ENCODE results near the gene RPL21. TPM values are rescaled to one million over a fixed set of nuclear protein-coding genes. Genes with fewer than 3 reads are reported as not detected.

Gene RPL21
- total RNA-seq, 1 experiment from 2014 or later = 552 TPM

- no peak overlapping the region for H3K4me2 ChIP-seq (ENCODE audit: low read length)
- H3K4me1 ChIP-seq (ENCODE audit: insufficient read depth, low read length) = peaks cover 23% of the 10 kb centered on the region
- no peak overlapping the region for H3K4me3 ChIP-seq (ENCODE audit: low read length)
- H3K9me2 ChIP-seq (replicated peaks; ENCODE audit: low read length) = no peaks in the 10 kb centered on the region
- no peak overlapping the region for H3K27ac ChIP-seq (ENCODE audit: low read length)
- H3K9ac ChIP-seq (ENCODE audit: low read length) = no peak overlapping the region
- H3K36me3 ChIP-seq (ENCODE audit: low read depth, low read length) = no peaks in the 10 kb centered on the region
- no peaks in the 10 kb centered on the region for H3F3A ChIP-seq (ENCODE audit: low read length, unreplicated experiment)
- TF ChIP-seq EZH2phosphoT487 (IDR thresholded peaks at IDR 0.05; ENCODE audit: borderline replicate concordance, low read length) = no peak
- TF ChIP-seq CTCF (conservative IDR thresholded peaks at IDR 0.05; ENCODE audit: low read depth, low read length) = no peak
- no peak for TF ChIP-seq EZH2 (IDR thresholded peaks at IDR 0.05; ENCODE audit: low read length, unreplicated experiment)
- ATAC-seq = no peak
- H2AFZ ChIP-seq (ENCODE audit: low read length) = no peak overlapping the region
- H3K79me2 ChIP-seq (ENCODE audit: low read length) = peaks cover 8% of the 10 kb centered on the region
- POLR2A ChIA-PET (ENCODE audit: unreplicated experiment) = interaction anchor here (0.5 kb wide), 1 partner anchor 163 kb away, joined by 5 read pairs; no protein-coding TSS in a partner anchor
- CTCF ChIA-PET = no interaction called here
- H4K20me1 ChIP-seq (ENCODE audit: low read length) = peaks cover 9% of the 10 kb centered on the region
- no TSS peak for BruUV-seq (replicated peaks)
- no peaks in the 10 kb centered on the region for H3K27me3 ChIP-seq (ENCODE audit: low read length)
- H3K9me3 ChIP-seq (ENCODE audit: low read length) = no peaks in the 10 kb centered on the region
- intact Hi-C loops (cut with micrococcal nuclease) = loop anchor here (5.0 kb wide), 2 partner anchors 83 to 232 kb away; no protein-coding TSS in a partner anchor
- no peak for DNase-seq
Measured at GRCh38 chr13:27274631-27275030, 23.3 kb downstream of the RPL21 start.

- no TSS peak for BruUV-seq (replicated peaks)
- no peaks in the 10 kb centered on the region for H3F3A ChIP-seq (ENCODE audit: low read length, unreplicated experiment)
- H3K27ac ChIP-seq (ENCODE audit: low read length) = no peak overlapping the region
- CTCF ChIA-PET = no interaction called here
- H3K9ac ChIP-seq (ENCODE audit: low read length) = no peak overlapping the region
- H2AFZ ChIP-seq (ENCODE audit: low read length) = no peak overlapping the region
- peaks cover 36% of the 10 kb centered on the region for H3K4me1 ChIP-seq (ENCODE audit: insufficient read depth, low read length)
- POLR2A ChIA-PET (ENCODE audit: unreplicated experiment) = no interaction called here
- intact Hi-C loops (cut with micrococcal nuclease) = no loop called here
- no peaks in the 10 kb centered on the region for H3K9me3 ChIP-seq (ENCODE audit: low read length)
- H4K20me1 ChIP-seq (ENCODE audit: low read length) = peaks cover 9% of the 10 kb centered on the region
- ATAC-seq (no peak), DNase-seq (no peak)
- no peak overlapping the region for H3K4me2 ChIP-seq (ENCODE audit: low read length)
- peaks cover 7% of the 10 kb centered on the region for H3K79me2 ChIP-seq (ENCODE audit: low read length)
- H3K36me3 ChIP-seq (ENCODE audit: low read depth, low read length) = no peaks in the 10 kb centered on the region
- H3K27me3 ChIP-seq (ENCODE audit: low read length) = no peaks in the 10 kb centered on the region
- no peaks in the 10 kb centered on the region for H3K9me2 ChIP-seq (replicated peaks; ENCODE audit: low read length)
- TF ChIP-seq EZH2 (IDR thresholded peaks at IDR 0.05; ENCODE audit: low read length, unreplicated experiment) (no peak), CTCF (conservative IDR thresholded peaks at IDR 0.05; ENCODE audit: low read depth, low read length) (no peak)
- no peak overlapping the region for H3K4me3 ChIP-seq (ENCODE audit: low read length)
Measured at GRCh38 chr13:27276188-27276587, 24.8 kb downstream of the RPL21 start.

GRCh38 chr13:27279506-27279905 lies 28.1 kb downstream of the RPL21 start:
- H3K4me2 ChIP-seq (ENCODE audit: low read length) = no peak overlapping the region
- no peaks in the 10 kb centered on the region for H3K9me2 ChIP-seq (replicated peaks; ENCODE audit: low read length)
- no peak overlapping the region for H3K9ac ChIP-seq (ENCODE audit: low read length)
- no peaks in the 10 kb centered on the region for H3K79me2 ChIP-seq (ENCODE audit: low read length)
- no peaks in the 10 kb centered on the region for H3K9me3 ChIP-seq (ENCODE audit: low read length)
- intact Hi-C loops (cut with micrococcal nuclease) = no loop called here
- ATAC-seq (no peak), DNase-seq (no peak)
- ChIA-PET POLR2A (ENCODE audit: unreplicated experiment) (no interaction called here), CTCF (no interaction called here)
- no peak for TF ChIP-seq EZH2 (IDR thresholded peaks at IDR 0.05; ENCODE audit: low read length, unreplicated experiment)
- TF ChIP-seq CTCF (conservative IDR thresholded peaks at IDR 0.05; ENCODE audit: low read depth, low read length) = no peak
- no peak for TF ChIP-seq EZH2phosphoT487 (IDR thresholded peaks at IDR 0.05; ENCODE audit: borderline replicate concordance, low read length)
- no peaks in the 10 kb centered on the region for H3K27me3 ChIP-seq (ENCODE audit: low read length)
- peaks cover 17% of the 10 kb centered on the region for H3K4me1 ChIP-seq (ENCODE audit: insufficient read depth, low read length)
- H2AFZ ChIP-seq (ENCODE audit: low read length) = no peak overlapping the region
- H3K4me3 ChIP-seq (ENCODE audit: low read length) = no peak overlapping the region
- H3K27ac ChIP-seq (ENCODE audit: low read length) = no peak overlapping the region
- no peaks in the 10 kb centered on the region for H3F3A ChIP-seq (ENCODE audit: low read length, unreplicated experiment)
- H4K20me1 ChIP-seq (ENCODE audit: low read length) = no peaks in the 10 kb centered on the region
- no TSS peak for BruUV-seq (replicated peaks)
- no peaks in the 10 kb centered on the region for H3K36me3 ChIP-seq (ENCODE audit: low read depth, low read length)
